Right atrium auricular region (tissue), 2 donors: Measurements from ENCODE around the gene PHACTR1. TPM values are rescaled to one million over a fixed set of nuclear protein-coding genes. Genes with fewer than 3 reads are reported as not detected.

Experiments used
- DNase-seq: peaks from one replicate; pipeline ENCODE4 v3.0.0-alpha.2; 2019; ENCODE audit warnings: low spot score
- H3K27ac ChIP-seq, 2 donors: fragments of 200-600 bp; sonication (generic); 1 replicate in 1 of 2; 2 replicates in 1 of 2; pipeline ENCODE4 v1.5.1; 2016 to 2019
- H3K27me3 ChIP-seq, 2 donors: fragments of 200-600 bp; sonication (generic); one replicate each; pipeline versions ENCODE4 v1.5.1 to v1.6.0; 2017 to 2019
- H3K36me3 ChIP-seq: fragments of 200-600 bp; sonication (generic); one replicate; pipeline ENCODE4 v1.5.1; 2016
- H3K4me1 ChIP-seq, 2 donors: fragments of 200-600 bp; sonication (generic); one replicate each; pipeline versions ENCODE4 v1.5.1 to v1.6.0; 2017 to 2019
- H3K4me3 ChIP-seq, 2 donors: fragments of 200-600 bp; sonication (generic); 1 replicate in 1 of 2; 2 replicates in 1 of 2; pipeline ENCODE4 v1.5.1; 2017 to 2019; ENCODE audit warnings: mild to moderate bottlenecking in 1 of 2, moderate library complexity in 1 of 2
- H3K9me3 ChIP-seq, 2 donors: fragments of 200-600 bp; sonication (generic); one replicate each; pipeline ENCODE4 v1.5.1; 2019
- CTCF ChIP-seq, 2 donors: fragments of 200-600 bp; sonication (generic); IDR thresholded peaks; one replicate each; pipeline ENCODE4 v1.5.1; 2019; ENCODE audit warnings: antibody characterized with exemption in 2 of 2
- total RNA-seq, 2 donors: library from RNA; depleted of rRNA; stranded (reverse); fragments of >200 nt; gene quantifications; one replicate each; pipeline ENCODE4 v1.1.0, GENCODE V29; 2016

PHACTR1 gene
- total RNA-seq, 2 donors from 2014 or later: 19.1 to 46.0 TPM

DNA sequence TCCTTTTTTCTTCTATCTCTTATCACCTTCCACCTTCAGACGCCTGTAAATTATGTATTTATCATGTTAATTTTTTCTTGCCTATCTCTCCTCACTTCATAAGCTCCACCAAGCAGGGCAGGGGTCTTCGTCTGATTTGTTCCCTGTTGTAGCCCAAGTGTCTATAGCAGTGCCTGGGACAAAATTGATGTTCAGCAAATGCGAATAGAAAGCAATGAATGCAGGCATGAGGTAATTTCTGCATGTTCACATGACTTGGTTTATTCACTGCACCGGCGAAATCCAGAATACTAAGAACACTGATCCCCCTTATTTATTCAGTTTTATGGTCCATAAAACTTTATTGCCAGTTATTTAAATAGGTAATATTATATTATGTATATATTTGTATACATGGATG lies 449.7 kb downstream of the PHACTR1 start:
- no peaks in the 10 kb centered on the region for H3K27me3 ChIP-seq
- no peak for DNase-seq
- no peaks in the 10 kb centered on the region for H3K4me1 ChIP-seq
- H3K27ac ChIP-seq: no peak overlapping the region
- H3K9me3 ChIP-seq: no peaks in the 10 kb centered on the region
- no peaks in the 10 kb centered on the region for H3K36me3 ChIP-seq
- TF ChIP-seq CTCF (IDR thresholded peaks at IDR 0.05): no peak
- no peak overlapping the region for H3K4me3 ChIP-seq

- DNase-seq: no peak
- Histone ChIP-seq H3K9me3 (no peaks in the 10 kb centered on the region), H3K27me3 (no peaks in the 10 kb centered on the region), H3K4me1 (no peaks in the 10 kb centered on the region), H3K4me3 (no peak overlapping the region), H3K36me3 (no peaks in the 10 kb centered on the region), H3K27ac (no peak overlapping the region)
- no peak for TF ChIP-seq CTCF (IDR thresholded peaks at IDR 0.05)
These were observed 450.3 kb downstream of the PHACTR1 start for GRCh38 chr6:13166916-13167315.

DNA sequence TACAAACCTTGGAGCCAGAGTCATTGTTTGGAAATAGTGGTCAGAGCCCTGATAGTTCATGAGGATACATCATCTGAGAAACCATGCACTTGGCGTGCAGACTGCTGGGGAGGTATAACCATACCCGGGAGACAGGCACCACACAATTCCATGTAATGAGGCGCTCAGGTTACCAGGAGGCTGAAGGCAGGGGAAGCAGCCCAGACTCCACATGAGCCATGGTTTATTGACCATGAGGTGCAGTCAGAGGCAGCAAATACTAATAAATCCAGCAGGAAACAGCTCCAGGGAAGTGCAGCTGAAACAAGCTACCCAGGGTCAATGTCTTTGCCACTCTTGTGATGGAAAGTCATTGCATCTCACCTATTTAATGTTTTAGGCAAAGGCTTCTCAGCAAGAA lies 455.7 kb downstream of the PHACTR1 start:
- Histone ChIP-seq H3K27ac (no peak overlapping the region), H3K4me1 (no peaks in the 10 kb centered on the region), H3K9me3 (no peaks in the 10 kb centered on the region), H3K27me3 (no peaks in the 10 kb centered on the region), H3K36me3 (no peaks in the 10 kb centered on the region), H3K4me3 (no peak overlapping the region)
- TF ChIP-seq CTCF (IDR thresholded peaks at IDR 0.05): no peak
- DNase-seq: no peak

- no peaks in the 10 kb centered on the region for H3K4me1 ChIP-seq
- no peak for TF ChIP-seq CTCF (IDR thresholded peaks at IDR 0.05)
- H3K9me3 ChIP-seq: no peaks in the 10 kb centered on the region
- DNase-seq: no peak
- H3K4me3 ChIP-seq: no peak overlapping the region
- no peaks in the 10 kb centered on the region for H3K27me3 ChIP-seq
- no peak overlapping the region for H3K27ac ChIP-seq
- no peaks in the 10 kb centered on the region for H3K36me3 ChIP-seq
These were observed 458.5 kb downstream of the PHACTR1 start for GRCh38 chr6:13175087-13175486.

- no peaks in the 10 kb centered on the region for H3K27me3 ChIP-seq
- H3K36me3 ChIP-seq: no peaks in the 10 kb centered on the region
- H3K4me3 ChIP-seq: no peak overlapping the region
- H3K9me3 ChIP-seq: no peaks in the 10 kb centered on the region
- DNase-seq: no peak
- no peaks in the 10 kb centered on the region for H3K4me1 ChIP-seq
- TF ChIP-seq CTCF (IDR thresholded peaks at IDR 0.05): no peak
- no peak overlapping the region for H3K27ac ChIP-seq
These were observed 459.2 kb downstream of the PHACTR1 start for GRCh38 chr6:13175759-13176158.

DNA sequence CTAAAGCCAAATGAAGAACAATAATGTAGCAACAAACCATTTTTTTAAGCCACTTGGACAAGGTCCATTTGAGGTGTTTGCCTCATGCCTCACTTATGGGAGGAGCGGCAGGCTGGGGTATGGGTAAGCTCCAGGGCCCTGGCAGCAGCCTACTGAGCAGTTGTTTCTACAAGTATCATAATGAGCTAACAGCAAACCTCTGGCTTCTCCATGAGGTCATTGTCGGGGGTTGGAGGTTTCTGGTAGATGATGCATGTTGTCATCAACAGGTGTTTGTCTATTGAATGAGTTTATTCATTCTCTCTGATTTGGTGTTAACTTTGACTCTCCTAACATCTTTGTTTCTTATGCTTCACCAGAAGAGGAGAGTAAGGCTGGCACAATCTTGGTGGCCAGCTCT lies 461.1 kb downstream of the PHACTR1 start:
- H3K9me3 ChIP-seq: no peaks in the 10 kb centered on the region
- no peaks in the 10 kb centered on the region for H3K36me3 ChIP-seq
- no peak for DNase-seq
- no peaks in the 10 kb centered on the region for H3K4me1 ChIP-seq
- H3K27me3 ChIP-seq: no peaks in the 10 kb centered on the region
- no peak for TF ChIP-seq CTCF (IDR thresholded peaks at IDR 0.05)
- no peak overlapping the region for H3K27ac ChIP-seq
- no peak overlapping the region for H3K4me3 ChIP-seq
